Dedifferentiated amniotic fluid mesenchymal stem cell (primary cell): Measurements from ENCODE around the gene TMEM235.
A peak's percentile ranks its signal among the peaks of the same experiment; 100 is the strongest.
"Not testable (repeated sequence)": the region's sequence is repeated elsewhere in the genome, so short reads cannot be mapped to it uniquely, and the experiment has no call there.

Source experiments
- DNase-seq: peaks from one replicate; pipeline ENCODE4 v3.0.0-alpha.2; 2016; ENCODE audit errors: extremely low spot score

TMEM235 gene

DNA sequence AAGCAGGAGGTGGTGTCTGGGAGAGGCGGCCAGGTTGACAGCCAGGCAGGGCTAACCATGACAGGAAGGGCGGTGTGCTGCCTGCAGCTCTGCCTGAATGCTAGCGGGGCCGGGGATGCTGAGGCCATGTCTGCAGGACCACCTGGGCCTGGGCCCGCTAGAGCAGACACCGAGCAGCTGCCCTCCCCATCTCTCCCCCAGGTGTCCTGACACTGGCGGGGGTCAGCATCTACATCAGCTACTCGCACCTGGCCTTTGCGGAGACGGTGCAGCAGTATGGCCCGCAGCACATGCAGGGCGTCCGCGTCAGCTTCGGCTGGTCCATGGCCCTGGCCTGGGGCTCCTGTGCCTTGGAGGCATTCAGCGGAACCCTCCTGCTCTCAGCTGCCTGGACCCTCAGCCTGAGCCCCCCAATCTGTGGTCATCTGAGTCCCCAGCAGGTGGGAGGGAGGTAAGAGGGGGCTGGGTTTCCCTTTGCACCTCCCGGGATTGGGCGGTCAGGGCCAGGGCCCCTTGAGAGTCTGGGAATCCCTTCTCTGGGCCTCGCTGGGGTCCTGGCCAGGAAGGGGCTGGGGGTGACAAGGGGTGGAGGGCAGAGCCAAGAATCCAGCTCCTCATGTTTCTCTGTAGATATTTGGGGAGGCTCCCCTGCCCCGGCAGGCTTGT lies 7.5 kb downstream of the TMEM235 start:
- no peak for DNase-seq

DNA sequence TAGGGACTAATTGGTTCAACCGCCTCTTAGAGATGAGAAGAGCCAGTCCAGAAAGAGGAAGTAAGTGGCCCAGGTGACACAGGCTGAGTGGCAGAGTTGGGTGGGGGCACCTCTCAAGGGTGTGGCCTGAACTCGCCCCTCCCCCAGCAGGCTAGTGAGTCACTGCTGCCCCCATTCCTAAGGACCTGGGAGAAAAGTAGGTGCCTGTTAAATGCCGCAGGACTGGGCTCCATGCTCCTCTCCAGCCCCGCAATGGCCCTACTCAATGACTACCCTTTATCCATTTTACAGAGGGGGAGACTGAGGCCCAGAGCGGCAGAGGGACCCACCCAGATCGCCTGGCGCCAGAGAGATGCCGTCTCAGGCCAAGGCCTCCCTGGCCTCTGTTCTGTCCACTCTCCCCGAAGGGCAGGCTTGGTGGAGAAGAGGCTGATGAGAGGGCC lies 8.1 kb downstream of the TMEM235 start:
- no peak for DNase-seq

DNA sequence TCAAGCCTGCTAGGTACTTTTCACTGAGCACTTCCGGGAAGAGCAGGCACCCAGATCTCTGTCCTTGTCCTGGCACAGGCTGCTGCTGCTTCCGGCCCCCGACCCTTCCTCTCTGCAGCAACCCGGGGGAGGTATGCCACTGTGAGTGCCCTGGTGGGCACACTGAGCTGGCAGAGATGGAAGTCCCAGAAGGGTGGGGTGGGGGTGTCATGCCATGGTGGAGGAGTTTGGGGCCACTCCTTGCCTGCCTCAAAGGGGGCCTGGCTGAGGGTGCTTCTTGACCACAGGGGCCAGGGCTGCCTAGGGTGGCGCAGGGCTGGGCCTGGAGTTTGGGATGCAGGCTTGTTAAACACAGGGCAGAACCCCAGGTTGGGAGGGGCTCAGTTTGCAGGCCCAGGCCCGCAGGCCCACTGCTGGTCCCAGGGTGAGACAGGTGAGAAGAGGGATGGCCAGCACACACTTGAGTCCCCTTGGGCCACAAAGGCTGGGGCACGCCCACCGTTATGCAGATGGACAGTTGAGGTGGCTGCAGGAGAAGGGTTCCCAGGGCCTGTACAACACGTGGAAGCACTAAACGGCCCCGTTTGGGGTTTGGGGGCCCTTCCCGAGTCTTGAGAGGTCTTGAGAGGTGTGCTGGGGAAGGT lies 8.7 kb downstream of the TMEM235 start:
- no peak for DNase-seq

DNA sequence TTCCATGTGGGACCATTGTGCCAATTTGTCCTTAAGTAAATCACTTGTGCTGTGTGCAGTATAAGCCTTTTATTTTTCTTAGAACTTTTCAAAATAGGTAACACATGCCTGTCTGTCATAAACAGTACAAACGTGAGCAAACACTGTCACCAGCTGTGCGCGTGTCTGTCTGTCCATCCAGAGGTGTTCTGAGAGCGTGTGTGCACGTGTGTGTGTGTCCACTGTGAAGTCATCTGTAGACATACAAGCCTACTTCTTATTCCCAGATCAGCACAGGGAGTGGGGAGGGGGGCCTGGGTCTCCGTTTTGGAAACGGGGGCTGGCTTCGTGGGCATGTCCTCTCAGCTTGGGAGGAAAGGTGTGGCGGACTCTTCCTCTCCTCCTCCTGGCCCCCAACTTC lies 9.4 kb downstream of the TMEM235 start:
- no peak for DNase-seq

DNA sequence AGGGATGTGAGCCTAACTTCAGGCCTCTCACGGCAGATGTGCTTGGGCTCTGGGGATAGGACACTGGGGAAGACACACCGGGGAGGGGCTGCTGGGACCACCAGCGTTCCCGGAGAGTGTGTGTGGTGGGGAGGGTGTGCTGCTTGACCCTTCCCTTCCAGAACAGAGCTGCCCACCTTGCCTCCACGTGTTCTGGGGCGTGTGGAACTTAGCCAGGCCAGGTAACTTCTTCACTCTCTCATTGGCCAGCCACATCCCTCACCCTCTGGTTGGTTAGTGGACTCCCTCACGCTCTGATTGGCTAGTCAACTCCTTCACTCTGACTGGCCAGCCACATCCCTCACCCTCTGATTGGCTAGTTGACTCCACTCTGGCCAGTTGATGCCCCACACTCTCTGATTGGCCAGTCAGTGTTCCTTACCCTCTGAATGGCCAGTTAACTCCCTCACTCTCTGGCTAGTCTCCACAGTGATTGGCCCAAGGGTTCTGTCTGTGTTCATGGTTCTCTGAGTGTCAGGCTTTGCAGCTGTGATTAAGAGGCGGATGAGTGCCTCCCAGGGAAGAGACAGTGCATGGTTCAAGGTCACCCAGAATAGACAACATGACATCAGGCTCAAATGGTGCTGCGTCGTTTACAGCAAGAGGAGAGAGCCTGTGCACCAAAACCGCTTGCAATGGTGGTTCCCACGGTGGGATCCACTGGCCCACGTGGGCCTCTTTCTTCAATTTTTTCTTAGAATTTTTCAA lies 10.0 kb downstream of the TMEM235 start:
- DNase-seq, result no peak

DNA sequence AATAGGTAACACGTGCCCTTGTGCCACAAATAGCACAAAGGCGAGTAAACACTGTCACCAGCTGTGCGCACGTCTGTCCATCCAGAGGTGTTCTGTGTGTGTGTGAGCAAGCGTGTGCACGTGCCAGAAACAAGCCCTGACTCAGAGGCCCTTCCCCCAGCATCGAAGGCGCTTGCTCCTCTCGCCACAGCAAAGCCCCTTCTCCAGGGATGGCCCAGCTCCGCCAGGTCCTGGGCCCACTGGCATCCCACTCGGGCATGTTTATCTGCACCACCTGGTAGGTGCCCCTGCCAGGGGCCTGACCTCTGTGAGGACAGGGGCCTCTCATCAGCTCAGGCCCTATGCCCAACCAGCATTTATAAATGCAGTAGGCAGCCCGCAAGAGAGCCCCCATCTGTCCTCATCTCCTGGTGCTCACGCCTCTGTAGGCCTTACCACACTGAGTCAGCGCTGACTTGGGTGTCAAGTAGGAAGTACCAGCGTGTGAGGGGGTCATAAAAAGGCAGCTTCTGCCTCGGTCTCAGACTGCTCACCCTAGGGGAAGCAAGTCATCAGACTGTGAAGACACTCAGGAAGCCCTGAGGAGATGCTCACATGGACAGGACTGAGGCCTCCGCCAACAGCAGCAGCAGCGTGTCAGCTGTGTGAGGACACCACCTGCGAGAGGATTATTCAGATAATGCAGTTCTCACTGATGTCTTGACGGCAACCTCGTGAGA lies 10.8 kb downstream of the TMEM235 start:
- no peak for DNase-seq

DNA sequence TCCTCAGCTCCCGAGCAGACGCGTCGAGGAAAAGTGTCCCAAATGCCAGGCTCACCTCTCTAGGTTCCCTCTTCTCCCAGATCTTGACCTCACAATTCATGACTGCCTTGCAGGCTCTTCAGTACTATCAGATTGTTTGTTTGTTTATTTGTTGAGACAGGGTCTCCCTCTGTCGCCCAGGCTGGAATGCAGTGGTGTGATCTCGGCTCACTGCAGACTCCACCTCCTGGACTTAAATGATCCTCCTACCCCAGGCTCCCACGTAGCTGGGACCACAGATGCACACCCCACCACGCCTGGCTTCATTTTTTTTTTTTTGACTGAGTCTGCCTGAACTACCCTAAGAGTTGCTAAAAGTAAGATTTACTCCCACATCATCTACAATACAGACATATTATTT lies 15.9 kb downstream of the TMEM235 start:
- DNase-seq, result no peak

DNA sequence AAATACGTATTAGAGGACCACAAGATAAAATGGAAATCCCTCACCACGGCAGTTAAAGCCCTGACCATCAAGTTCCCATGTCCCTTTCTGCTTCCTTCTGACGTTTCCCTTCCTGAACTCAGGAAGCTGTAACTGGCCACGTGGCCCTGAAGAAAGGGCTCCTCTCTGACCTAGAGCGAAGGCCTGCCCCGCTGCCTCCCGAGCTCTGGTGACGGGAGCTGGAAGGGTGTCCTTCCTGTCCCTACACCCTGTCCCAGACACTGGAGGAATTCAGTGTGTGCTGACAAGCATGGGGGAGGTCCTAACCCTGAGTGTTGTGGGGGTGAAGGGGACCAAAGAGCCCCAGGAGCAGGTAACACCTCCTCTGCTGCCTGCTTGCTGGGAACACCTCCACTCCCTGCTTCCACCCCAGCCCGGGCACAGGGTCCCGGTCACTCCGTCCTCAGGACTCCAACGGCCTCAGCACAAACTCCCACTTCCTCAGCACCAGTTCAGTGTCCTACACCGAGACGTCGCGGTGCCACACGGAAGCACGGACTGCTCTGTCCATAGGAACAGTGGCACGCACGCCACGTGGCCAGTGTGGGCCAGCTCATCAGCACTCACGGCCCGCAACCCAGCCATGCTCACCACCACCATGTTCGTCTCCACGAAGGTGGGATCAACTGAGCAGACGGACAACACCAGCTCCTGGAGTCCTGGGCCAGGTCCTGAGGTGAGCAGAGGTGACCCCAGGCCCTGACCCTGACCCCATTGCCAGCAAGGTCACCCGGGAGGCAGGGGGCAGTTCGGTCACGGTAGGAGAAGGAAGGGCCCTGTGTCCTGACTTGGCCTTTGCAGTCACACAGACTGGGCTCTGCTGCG lies 16.9 kb downstream of the TMEM235 start:
- DNase-seq, result no peak

DNA sequence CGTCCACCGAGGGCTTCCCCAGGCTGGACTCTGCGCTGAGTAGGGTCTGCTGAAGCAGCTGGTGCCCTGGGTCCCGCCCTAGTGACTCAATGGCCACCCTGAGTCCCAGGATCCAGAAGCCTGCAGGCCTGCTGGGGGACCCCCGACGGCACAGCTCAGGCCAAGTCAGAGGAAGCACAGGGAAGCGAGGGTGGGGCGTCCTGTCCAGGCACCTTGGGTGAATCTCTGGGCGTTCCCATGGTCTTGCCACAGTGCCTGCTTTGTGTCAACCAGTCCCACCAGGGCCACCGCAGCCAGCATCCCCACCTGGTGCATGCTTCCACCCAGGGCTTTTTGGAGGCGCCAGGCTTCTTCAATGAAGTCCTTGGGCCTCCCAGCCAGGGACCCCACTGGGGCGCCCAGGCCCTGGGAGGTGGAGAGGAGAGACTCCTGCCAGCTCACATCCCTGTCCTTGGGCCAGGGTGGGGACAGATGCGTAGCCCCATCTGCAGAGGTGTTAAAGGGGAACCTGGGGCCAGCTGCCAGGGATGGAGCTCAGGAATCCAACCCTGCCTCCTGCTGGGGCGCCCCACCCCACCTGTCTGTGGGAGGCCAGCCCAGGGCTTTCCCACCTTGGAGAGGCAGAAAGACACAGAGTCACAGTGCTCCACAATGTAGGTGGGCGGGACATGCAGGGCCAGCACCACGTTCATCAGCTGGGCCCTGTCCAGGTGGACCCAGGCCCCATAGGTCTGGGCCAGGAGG lies 17.8 kb downstream of the TMEM235 start:
- DNase-seq, result no peak

DNA sequence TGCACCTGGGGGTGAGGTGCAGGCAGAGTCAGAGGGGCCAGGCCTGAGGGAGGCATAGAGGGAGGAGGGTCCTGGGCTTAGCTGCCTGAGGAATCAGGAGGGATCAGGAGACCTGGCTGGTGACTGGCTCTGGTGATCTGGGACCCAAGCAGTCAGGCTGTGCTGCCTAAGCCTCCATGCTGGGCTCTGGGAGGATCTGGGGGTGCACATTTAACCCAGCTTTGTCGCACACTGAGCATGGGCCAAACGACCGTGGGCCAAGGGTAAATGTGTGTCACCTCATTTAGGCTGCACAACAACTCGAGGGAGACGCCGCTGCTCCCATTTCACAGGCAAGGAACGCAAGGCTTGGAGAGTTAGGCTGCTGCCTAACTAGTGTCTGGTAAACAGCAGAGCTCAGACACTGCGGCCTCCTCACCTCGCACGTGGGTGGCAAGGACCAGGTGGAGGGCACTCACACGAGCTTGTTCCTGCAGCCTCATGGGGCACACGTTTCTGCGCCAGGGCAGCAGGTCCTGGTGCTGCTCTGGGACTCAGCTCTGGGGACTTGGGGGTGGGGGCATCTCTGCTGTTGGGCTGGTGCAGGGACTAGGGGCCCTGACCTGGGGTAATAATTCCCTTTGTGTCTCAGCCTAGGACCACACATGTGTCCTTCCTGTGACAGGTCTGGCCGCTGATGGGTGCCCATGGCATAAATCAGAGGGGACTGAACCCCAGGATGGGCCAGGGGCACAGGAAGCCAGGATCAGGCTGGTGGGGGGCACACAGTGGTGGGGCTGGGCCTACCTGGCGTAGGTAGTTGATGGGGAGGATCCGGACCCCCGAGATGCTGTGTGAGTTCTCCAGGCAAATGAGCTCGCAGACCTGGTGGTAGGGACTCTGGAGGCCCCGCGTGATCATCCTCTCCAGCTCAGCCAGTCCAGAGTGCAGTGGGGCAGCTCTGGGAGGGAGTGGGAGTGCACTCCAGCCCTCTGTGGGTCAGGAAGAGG lies 18.7 kb downstream of the TMEM235 start:
- no peak for DNase-seq

DNA sequence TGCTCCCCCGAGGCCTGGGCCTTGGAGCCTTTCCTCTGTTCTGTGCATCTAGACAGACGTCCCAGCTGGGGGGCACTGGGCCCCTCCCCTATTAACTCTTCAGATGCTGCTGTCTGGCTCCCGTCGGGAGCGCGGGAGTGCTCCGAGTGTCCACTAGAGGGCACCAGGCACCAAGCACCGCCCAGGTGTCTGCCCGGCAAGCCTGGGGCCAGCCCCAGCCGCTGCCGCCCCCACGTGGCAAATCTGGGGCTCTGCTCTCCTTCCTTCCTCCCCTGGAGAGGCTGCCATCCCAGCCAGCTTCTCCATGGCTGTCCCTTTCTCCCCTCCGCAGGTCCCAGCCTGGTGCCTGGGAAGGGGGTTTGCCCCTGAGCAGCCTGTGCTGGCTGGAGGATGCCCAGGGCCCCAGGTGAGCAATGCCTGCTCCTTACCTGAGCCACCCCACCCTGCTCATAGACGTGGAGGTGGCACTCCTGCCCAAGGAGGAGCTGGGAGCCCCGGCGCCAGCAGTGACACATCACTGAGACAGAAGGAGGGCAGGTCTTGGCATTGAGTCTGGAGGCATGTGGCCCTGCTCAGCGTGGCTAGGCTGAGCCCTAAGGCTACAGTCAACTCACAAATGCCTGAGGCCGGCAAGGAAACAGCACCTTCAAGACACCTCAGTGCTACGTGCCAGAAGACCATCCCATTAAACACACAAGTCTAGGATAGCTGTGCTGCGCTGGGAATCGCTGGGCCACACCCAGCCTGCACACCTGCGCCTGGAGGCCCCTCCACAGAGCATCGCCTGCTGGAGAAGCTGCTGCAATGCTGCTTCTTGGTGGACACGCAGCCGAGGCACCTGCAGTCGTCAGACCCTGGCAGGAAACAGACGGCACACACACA lies 19.7 kb downstream of the TMEM235 start:
- peak; percentile 67 for DNase-seq

DNA sequence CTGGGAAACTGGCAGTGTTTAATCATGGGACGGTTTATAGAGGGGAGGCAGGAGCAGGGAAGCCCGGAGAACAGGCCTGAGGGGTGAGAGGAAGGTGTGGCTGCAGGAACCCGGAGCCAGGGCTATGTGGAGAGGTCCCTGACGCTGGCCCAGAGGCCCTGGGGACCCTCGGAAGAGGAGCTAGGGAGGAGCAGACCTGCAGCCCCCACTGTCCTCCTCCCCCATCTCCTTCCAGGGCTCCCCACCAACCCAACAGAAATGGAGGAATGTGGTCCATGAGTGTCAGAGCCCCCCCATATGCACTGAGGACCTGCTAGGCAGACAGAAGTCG lies 20.3 kb downstream of the TMEM235 start:
- DNase-seq, result no peak

DNA sequence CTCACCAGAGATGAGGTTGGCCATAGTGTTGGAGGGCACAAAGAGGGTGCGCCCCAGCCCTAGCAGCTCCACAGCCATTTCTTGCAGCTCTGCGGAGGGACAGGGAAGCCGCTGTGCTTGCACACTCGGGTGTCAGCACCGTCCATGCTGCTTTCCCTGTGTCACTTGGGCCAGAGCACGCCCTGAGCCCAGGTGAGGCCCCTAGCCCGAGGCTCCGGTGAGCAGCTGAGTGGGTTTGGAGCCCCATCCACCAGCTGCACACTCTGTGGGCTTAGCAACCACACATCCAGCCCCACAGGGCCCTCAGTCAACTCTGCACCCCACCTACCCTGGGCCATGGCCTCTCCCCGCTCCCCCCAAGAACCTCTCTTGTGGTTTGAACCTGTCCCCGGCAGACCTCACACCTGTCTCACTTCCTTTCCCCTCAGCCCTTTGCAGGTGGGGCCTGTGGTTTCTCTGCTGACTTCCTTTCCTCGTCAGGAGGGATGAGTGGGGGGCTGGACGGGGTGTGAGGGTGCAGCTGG lies 20.7 kb downstream of the TMEM235 start:
- no peak for DNase-seq

DNA sequence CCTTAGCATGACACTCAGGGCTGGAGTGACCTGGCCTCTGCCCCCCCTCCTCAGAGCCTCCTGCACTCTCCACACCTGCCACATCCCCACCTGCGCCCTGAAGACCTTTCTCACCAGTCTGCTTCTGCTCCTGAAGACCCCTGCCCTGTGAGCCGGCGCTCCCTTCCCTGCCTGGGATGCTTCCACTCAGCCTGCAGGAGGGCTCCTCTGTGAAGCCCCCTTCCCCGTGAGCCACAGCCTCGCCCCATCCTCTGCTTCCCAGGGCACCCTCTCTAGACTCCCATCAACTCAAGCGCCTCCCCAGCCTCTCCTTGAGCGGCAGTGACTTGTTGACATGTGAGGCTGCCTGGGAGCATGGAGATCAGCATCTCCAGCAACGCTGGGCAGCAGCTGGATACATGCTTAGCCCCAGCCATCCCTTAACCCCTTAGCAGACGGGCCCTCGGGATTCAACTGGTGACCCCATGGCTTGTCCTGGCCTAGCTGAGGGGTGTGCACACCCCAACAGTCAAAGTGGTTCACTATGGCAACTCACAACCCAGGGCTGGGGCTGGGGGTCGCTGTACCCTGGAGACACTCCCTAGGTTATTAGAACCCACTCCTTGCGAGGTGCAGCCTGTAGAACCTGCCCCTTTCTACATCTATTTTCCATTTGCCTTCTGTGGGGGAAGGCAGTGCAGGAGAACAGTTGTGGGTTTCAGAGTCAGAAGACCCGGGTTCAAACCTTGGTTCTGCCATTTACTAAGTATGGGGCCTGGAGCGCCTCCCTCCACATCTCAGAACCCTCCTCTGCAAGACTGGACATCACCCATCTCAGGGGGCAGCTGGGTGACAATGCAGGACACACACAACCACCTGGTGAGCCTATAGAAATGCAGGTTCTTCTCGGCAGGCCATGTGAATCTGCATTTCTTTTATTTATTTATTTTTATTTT lies 21.5 kb downstream of the TMEM235 start:
- DNase-seq, result no peak

DNA sequence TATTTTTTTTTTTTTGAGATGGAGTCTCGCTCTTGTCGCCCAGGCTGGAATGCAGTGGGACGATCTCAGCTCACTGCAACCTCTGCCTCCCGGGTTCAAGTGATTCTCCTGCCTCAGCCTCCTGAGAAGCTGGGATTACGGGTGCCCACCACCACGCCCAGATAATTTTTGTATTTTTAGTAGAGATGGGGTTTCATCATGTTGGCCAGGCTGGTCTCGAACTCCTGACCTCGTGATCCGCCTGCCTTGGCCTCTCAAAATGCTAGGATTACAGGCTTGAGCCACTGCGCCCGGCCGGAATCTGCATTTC lies 22.2 kb downstream of the TMEM235 start:
- DNase-seq, result not testable (repeated sequence)

DNA sequence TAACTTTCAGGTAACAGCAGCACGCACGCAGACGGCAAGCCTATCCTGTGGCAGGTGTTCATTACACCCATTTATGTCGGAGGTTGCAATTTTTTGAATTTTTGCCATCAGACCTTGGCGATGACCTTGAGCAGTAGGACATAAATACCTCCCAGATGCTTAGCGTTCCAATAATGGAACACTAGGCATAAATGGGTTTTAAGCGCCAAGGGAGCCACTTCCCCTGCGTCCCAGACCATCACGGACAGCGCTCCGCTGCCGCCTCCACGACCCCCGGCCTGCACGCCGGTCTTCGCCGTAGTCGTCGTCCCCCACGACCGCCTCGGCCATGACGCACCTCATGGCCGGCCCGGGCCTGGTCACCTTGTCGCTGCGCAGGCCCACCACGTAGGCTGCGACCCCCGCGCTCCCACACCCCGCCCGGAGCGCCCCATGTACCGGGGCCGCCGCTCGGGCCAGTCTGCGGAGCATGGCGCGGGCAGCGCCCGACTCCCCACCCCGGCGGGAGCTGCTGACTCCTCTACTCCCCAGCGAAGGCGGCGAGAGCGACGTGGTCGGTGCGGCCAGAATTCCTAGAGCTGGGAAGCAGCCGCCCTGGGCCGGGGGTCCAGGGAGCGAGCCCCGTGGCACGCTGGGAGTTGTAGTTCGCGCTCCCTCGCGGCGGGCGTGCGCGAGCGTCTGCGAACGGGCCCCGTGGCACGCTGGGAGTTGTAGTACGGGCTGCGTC lies 22.7 kb downstream of the TMEM235 start:
- peak; percentile 67 for DNase-seq
